Measurements from ENCODE around the gene C12orf57.

DNA sequence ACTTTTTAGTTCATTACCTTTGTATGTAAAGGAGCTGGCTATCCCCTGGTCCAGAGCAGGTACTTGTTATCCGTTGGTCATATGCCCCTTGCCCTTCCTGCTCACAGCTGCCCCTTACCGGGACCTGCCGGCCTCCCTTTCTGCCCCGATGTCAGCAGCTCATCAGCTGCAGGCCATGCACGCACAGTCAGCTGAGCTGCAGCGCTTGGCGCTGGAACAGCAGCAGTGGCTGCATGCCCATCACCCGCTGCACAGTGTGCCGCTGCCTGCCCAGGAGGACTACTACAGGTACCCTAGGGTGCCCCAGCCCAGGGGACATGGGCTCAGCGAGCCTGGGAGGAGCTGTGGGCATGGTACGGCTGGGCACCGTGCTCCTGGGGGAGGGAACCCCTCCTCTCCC is 2.6 kb upstream of the C12orf57 start:
- TF ChIP-seq, protein P1, sequence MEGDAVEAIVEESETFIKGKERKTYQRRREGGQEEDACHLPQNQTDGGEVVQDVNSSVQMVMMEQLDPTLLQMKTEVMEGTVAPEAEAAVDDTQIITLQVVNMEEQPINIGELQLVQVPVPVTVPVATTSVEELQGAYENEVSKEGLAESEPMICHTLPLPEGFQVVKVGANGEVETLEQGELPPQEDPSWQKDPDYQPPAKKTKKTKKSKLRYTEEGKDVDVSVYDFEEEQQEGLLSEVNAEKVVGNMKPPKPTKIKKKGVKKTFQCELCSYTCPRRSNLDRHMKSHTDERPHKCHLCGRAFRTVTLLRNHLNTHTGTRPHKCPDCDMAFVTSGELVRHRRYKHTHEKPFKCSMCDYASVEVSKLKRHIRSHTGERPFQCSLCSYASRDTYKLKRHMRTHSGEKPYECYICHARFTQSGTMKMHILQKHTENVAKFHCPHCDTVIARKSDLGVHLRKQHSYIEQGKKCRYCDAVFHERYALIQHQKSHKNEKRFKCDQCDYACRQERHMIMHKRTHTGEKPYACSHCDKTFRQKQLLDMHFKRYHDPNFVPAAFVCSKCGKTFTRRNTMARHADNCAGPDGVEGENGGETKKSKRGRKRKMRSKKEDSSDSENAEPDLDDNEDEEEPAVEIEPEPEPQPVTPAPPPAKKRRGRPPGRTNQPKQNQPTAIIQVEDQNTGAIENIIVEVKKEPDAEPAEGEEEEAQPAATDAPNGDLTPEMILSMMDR (IDR thresholded peaks at IDR 0.05; ENCODE audit: low read length): no peak
- TF ChIP-seq EZH2phosphoT487 (IDR thresholded peaks at IDR 0.05; ENCODE audit: low read length): no peak
